Hematopoietic multipotent progenitor cell treated with erythropoietin and hydrocortisone succinate and interleukin-3 and kit ligand, for 15 days (in vitro differentiated cells): ENCODE data around the gene EEF1B2.
"Not testable (repeated sequence)": the region's sequence is repeated elsewhere in the genome, so short reads cannot be mapped to it uniquely, and the experiment has no call there.

Experiments used
- DNase-seq: peaks from one replicate; pipeline ENCODE4 v3.0.0-alpha.2; 2015; ENCODE audit warnings: low spot score

The EEF1B2 gene

GRCh38 chr2:206159346-206160124, at the start of gene EEF1B2, which contains the start of gene NDUFS1:
EEF1B2 (plus strand) TSS chr2:206159895; CDS start chr2:206159980, 85 bp downstream.
NDUFS1 (minus strand) TSS chr2:206159444; CDS start chr2:206153678, 5,766 bp downstream.
- DNase-seq, result peak; percentile 96

- no peak for DNase-seq
These were observed 47.6 kb upstream of the EEF1B2 start for GRCh38 chr2:206112108-206112507.

- no peak for DNase-seq
These were observed 46.7 kb upstream of the EEF1B2 start for GRCh38 chr2:206112846-206113547.

- no peak for DNase-seq
These were observed 44.6 kb upstream of the EEF1B2 start for GRCh38 chr2:206115026-206115578.

GRCh38 chr2:206116278-206116677, 43.4 kb upstream of the EEF1B2 start:
- no peak for DNase-seq

- DNase-seq, result not testable (repeated sequence)
These were observed 37.1 kb upstream of the EEF1B2 start for GRCh38 chr2:206122569-206122968.

- DNase-seq, result no peak
These were observed 33.8 kb upstream of the EEF1B2 start for GRCh38 chr2:206125901-206126300.

- no peak for DNase-seq
These were observed 32.0 kb upstream of the EEF1B2 start for GRCh38 chr2:206127656-206128055.

GRCh38 chr2:206143451-206143850, 16.2 kb upstream of the EEF1B2 start:
- DNase-seq, result no peak

GRCh38 chr2:206144383-206144782, 15.3 kb upstream of the EEF1B2 start:
- DNase-seq, result no peak

GRCh38 chr2:206145665-206146064, 14.0 kb upstream of the EEF1B2 start:
- DNase-seq, result no peak

- DNase-seq, result no peak
These were observed 10.4 kb upstream of the EEF1B2 start for GRCh38 chr2:206149330-206149729.

- DNase-seq, result no peak
These were observed 9.5 kb upstream of the EEF1B2 start for GRCh38 chr2:206150168-206150567.

- no peak for DNase-seq
These were observed 9.1 kb upstream of the EEF1B2 start for GRCh38 chr2:206150631-206151030.

- no peak for DNase-seq
These were observed 5.5 kb upstream of the EEF1B2 start for GRCh38 chr2:206154197-206154596.

GRCh38 chr2:206157014-206157413, 2.7 kb upstream of the EEF1B2 start:
- peak; percentile 20 for DNase-seq

GRCh38 chr2:206158563-206159345, 941 bp upstream of the EEF1B2 start:
- DNase-seq, result peak; percentile 17

GRCh38 chr2:206160125-206160806, 571 bp downstream of the EEF1B2 start:
- DNase-seq, result no peak

GRCh38 chr2:206160807-206161179, 1.1 kb downstream of the EEF1B2 start:
- DNase-seq, result no peak

- DNase-seq, result not testable (repeated sequence)
These were observed 2.7 kb downstream of the EEF1B2 start for GRCh38 chr2:206162401-206162800.

GRCh38 chr2:206163251-206163880, 3.7 kb downstream of the EEF1B2 start:
- no peak for DNase-seq
